Measurements from ENCODE around the gene MYO10.

The MYO10 gene

DNA sequence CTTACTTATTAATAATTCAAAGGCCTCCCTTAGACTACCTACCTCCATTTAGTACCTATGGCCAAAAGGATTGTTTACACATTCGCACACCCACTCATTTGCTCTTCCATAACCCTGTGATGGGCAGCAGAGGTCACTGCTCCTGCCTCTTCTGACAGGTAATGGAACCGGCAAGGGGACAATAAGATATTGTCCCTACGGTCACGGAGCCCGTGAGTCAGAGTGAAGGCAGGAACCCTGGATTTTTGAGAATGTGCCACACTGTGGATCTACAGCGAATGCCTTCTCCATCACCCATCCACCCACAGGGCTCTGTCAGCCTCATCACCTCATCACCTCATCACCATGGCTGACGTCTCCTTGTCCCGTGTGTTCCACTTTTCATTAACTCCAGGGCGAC is 132.3 kb downstream of the MYO10 start:
- no peak overlapping the region for H3K27ac ChIP-seq
- TF ChIP-seq, protein P1, sequence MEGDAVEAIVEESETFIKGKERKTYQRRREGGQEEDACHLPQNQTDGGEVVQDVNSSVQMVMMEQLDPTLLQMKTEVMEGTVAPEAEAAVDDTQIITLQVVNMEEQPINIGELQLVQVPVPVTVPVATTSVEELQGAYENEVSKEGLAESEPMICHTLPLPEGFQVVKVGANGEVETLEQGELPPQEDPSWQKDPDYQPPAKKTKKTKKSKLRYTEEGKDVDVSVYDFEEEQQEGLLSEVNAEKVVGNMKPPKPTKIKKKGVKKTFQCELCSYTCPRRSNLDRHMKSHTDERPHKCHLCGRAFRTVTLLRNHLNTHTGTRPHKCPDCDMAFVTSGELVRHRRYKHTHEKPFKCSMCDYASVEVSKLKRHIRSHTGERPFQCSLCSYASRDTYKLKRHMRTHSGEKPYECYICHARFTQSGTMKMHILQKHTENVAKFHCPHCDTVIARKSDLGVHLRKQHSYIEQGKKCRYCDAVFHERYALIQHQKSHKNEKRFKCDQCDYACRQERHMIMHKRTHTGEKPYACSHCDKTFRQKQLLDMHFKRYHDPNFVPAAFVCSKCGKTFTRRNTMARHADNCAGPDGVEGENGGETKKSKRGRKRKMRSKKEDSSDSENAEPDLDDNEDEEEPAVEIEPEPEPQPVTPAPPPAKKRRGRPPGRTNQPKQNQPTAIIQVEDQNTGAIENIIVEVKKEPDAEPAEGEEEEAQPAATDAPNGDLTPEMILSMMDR (conservative IDR thresholded peaks at IDR 0.05) = no peak
- no peak for TF ChIP-seq ZFX (IDR thresholded peaks at IDR 0.05)

DNA sequence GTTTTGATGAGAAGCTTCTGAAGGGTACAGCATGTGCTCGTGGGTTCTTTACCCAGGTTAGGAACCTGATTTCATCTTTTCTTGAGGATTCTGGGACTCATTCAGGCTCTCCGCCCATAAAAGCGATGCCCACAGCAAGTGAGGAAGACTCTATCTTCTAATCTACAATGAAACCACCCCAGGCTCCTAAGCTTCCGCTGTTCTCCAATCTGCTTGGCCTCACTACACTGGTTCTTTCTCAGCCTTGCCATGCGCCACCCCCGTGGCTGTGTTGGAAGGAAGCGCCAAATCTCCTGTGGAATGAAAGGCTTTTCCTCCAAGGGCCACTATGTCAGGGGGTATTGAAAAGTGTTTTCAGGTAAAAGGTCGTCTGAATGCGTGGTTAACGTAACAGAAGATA is 135.6 kb downstream of the MYO10 start:
- no peak for TF ChIP-seq ZFX (IDR thresholded peaks at IDR 0.05)
- TF ChIP-seq, protein P1 (conservative IDR thresholded peaks at IDR 0.05) = no peak
- H3K27ac ChIP-seq = no peak overlapping the region

DNA sequence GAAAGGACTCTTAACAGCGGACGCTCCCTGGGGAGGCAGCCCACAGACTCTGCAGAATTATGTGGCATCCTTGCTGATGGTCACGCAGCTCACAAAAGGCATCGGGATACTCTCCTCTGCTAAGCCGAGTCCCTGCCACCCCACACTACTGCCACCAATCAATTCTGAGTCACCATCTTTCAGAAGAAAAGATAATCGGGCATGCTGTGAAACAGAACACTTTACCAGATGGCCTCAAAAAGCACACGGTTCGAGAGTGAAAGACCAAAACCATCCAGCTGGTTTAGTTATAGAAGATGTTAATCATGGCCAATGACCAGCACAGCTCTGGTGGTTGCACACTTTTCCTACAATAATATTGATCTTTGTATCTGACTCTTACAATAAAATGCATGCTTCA is 136.3 kb downstream of the MYO10 start:
- no peak for TF ChIP-seq ZFX (IDR thresholded peaks at IDR 0.05)
- TF ChIP-seq, protein P1 (conservative IDR thresholded peaks at IDR 0.05) = no peak
- H3K27ac ChIP-seq = no peak overlapping the region

DNA sequence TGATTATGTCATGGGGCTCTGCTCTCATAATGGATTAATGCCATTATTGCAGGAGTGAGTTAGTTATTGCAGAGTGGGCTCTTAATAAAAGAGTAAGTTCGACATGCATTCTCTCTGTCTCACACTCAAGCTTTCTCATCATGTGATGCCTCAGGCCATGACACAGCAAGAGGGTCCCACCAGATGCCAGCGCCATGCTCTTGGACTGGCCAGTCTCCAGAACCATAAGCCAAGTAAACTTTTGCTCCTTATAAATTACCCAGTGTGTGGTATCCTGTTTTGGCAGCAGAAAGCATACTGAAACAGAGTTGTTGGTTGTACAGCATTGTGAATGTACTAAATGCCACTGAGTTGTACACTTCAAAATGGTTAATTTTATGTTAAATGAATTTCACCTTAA is 138.1 kb downstream of the MYO10 start:
- no peak overlapping the region for H3K27ac ChIP-seq
- no peak for TF ChIP-seq ZFX (IDR thresholded peaks at IDR 0.05)
- TF ChIP-seq, protein P1 (conservative IDR thresholded peaks at IDR 0.05) = no peak

DNA sequence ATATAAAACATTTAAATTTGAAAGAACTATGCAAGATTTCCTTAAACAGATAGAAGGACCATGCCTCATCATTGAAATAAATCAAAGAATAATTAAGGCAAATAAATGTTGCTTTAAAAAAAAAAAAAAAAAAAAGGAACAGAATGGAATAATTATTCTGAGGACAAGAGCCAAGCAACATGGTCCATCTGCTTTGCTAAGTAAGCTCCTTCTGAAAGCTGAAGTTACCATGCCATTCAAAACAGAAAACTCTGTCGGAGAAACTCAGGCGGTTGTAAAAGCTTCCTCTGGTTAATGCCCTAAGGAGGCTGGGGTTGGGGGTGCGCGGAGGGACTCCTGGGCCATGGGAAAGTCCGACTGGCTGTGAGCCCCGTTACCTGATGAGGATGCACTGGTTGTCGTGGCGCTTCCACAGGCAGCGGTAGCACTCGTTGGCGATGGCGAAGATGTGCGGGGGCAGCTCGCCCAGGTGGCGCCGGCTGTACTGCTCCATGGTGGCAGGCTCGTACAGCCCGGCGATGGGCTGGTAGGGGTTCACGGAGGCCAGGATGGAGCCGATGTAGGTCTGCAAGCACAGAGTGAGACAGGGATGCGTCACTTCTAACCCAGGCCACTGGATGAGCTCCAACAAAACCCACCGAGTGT is 141.7 kb downstream of the MYO10 start:
- no peak overlapping the region for H3K27ac ChIP-seq

DNA sequence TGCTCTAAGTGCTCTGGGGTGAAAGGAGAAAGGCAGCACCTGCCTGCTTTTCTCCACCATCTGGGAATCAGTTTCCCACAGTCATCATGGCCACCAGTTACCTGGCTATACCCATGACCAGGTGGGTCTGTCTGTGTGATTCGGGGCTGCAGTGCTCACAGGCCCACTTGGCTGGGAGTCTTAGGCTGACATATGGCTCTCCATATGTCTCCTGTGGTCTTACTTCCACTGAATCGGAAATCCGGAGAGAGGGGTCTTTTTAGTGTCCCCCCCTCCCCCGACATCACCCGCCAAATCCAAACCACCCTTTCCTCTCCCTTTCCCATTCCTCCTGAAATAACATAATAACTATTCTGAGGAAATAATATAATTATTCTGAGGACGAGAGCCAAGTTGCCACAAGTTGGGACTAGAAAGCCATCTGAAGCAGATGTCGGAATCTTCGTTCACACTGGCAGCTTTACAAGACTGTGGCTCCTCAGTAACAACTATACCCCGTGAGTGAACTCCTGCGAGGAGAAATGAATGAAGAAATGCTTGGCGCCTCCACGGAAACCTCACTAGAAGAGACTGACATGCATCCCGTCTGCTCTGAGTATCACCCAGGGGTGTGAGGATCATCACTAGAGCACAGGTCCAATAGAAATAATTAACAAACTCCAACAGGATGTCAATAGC is 143.4 kb downstream of the MYO10 start:
- TF ChIP-seq ZFX (IDR thresholded peaks at IDR 0.05) = no peak
- TF ChIP-seq, protein P1 (conservative IDR thresholded peaks at IDR 0.05) = no peak
- no peak overlapping the region for H3K27ac ChIP-seq

More for the DNA sequence above, 141.7 kb downstream of the MYO10 start:
- TF ChIP-seq ZFX (IDR thresholded peaks at IDR 0.05) = no peak
- TF ChIP-seq, protein P1 (conservative IDR thresholded peaks at IDR 0.05) = no peak

DNA sequence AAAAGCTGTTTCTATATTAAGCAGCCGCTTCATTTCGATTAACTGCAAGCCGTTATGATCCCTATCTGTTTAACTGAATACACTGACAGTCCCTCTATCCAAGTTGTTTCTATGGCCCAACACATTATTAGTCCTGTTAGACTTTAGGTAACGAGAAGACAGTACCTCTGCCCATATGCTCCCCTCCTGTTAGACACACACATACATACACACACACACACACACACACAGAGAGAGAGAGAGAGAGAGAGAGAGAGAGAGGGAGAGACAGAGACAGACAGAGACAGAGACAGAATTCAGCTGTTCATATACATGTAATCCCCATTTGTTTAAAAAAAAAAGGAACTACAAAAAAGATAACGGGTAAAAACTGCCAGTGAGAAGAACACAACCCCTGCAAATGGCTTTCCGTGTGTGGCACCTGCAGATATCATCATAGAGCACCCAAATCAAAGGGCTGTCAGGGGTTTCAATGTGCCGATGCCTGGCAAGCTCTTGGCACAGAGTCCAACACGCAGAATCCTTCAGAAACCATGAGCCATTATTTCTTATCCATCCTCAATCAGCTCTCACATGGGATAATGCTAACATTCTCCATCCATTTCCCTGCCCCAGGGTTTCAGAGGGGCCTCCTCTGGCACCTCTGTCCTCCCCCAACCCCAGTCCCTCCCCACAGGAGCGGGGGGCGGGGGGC is 144.0 kb downstream of the MYO10 start:
- TF ChIP-seq, protein P1 (conservative IDR thresholded peaks at IDR 0.05) = no peak
- TF ChIP-seq ZFX (IDR thresholded peaks at IDR 0.05) = no peak
- H3K27ac ChIP-seq = no peak overlapping the region

Data from C4-2B (cell line).